ENCODE data around the gene SAPCD2.

Gene SAPCD2

DNA sequence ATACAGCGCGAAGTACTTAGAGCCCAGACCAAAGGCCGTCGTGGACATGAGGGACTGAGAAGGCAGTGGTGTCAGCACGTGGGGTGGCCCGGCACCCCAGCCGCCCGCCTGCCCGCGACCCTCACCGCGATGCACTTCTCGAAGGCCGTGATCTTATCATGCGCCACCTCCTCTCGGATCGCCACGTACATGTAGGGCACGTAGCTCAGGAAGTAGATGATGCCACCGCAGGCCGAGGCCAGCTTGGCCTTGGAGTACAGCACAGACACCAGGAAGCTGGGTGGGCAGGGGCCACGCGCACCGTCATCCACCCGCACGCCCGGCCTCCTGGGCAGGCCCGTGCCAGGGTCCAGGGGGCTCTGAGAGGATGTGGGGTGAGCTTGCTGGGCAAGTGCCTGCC lies 53.3 kb downstream of the SAPCD2 start:
- no peak for DNase-seq

GRCh38 chr9:137016436-137016835 lies 53.9 kb downstream of the SAPCD2 start:
- DNase-seq, result no peak

GRCh38 chr9:137015976-137016375 lies 54.4 kb downstream of the SAPCD2 start:
- DNase-seq, result no peak

GRCh38 chr9:137015540-137015930 lies 54.8 kb downstream of the SAPCD2 start:
- DNase-seq, result no peak

GRCh38 chr9:137014776-137015539 lies 55.4 kb downstream of the SAPCD2 start:
- no peak for DNase-seq

DNA sequence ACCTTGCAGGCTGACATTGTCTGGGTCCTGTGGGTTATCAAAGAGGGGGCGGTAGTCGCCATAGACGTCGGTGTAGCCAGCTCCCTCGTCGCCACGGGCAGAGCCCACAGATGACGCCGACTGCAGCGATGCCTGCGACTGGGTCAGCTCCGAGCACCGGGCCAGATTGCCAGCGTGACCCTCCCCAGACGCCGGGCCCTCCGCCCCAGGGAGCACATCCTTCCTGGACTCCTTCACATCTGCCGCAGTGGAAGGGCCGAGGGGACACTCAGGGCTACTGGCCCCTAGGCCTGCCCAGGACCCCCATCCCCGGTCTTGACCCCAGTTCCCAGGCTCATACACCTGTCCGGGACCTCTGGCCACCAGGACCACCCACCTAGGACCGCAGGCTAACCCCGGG lies 56.2 kb downstream of the SAPCD2 start:
- no peak for DNase-seq

DNA sequence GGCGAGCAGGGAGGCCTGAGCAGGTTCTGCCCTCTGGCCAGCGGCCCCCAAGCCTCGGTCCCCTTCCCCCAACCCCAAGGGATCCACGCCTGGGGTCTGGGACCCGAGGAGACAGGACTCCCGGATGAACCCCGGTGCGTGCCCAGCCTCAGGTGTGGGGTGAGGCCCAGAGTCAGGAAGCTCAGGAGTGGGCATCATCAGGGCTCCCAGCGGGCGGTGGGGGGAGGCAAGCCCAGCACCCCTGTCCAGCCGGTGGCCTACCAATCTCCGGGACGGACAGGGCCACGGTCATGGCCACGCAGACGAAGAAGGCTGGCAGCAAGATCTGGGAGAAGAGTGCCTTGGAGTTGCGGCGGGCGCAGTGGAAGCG lies 56.8 kb downstream of the SAPCD2 start:
- no peak for DNase-seq

DNA sequence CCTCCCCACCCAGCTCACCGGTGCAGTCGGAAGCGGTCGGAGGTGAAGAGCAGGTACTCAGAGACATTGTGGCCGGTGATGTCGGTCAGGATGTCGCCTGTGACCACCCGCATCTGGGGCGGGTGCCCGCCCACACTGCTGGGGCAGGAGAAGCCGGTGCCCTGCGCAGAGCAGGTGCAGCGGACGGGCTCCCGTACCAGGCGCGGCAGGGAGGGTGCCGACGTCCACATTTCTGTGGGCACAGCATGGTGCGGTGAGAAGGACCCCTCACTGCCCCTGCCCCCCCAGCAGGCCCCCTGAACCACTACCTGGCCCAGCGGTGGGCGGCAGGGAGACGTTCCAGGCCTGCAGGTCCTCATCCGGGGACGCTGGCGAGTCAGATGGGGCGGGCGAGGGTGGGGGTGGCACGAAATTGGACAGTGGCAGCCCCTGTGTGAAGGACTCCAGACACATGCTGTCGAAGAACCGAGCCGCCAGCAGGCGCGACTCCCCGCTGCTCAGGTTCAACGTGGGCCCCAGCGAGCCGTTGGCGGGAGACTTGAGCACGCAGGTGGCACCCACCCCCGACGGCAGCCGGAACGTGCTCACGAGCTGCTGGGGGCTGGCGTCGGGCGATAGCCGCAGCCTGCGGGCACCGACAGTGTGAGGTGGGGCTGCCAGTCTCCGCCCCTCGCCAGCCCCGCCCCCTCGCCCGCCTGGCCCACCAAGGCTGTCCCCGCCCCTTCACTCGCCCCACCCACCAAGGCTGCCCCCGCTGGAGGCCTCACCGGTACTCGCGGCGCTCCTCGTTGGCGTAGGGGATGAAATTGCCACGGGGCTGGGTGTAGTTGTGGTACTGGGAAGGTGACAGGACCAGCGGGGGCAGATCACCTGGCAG lies 57.4 kb downstream of the SAPCD2 start:
- no peak for DNase-seq

Measured in inflammatory macrophage treated with lipopolysaccharide for 1 hour (primary cell).